ENCODE results near the gene PAFAH1B1.
"Not testable (repeated sequence)": the region's sequence is repeated elsewhere in the genome, so short reads cannot be mapped to it uniquely, and the experiment has no call there.

Gene PAFAH1B1

DNA sequence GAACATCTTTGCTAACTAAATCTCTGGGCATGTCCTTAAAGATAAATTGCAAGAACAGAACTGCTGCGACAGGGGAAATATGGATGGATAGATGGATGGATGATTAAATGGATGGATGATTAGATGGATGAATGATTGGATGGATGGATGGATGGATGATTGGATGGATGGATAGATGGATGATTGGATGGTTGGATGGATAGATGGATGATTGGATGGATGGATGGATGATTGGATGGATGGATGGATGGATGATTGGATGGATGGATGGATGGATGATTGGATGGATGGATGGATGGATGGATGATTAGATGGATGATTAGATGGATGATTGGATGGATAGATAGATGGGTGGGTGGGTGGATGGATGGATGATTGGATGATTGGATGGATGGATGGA lies 85.8 kb downstream of the PAFAH1B1 start:
- not testable (repeated sequence) for DNase-seq; H3K4me2 ChIP-seq (ENCODE audit: low read length, poor library complexity, severe bottlenecking); H2BK5ac ChIP-seq (ENCODE audit: low read depth, low read length, poor library complexity, severe bottlenecking); H3K27me3 ChIP-seq (ENCODE audit: control insufficient read depth in 1 of 2, insufficient read depth in 1 of 2, low read length in 2 of 2); H3K14ac ChIP-seq (ENCODE audit: low read length in 2 of 2); H2AFZ ChIP-seq (ENCODE audit: low read depth, low read length); H2AK5ac ChIP-seq (ENCODE audit: low read length, severe bottlenecking); H2BK120ac ChIP-seq (ENCODE audit: low read depth, low read length); H3K18ac ChIP-seq (ENCODE audit: low read depth in 1 of 2, low read length in 2 of 2); H3K9ac ChIP-seq (ENCODE audit: low read length); H3K9me3 ChIP-seq (ENCODE audit: control insufficient read depth, low read length); H3K4me3 ChIP-seq (ENCODE audit: insufficient read depth in 1 of 2, low read depth in 1 of 2, low read length in 2 of 2); H3K4ac ChIP-seq (ENCODE audit: low read depth in 1 of 2, low read length in 2 of 2); H2BK15ac ChIP-seq (ENCODE audit: low read depth, poor library complexity, severe bottlenecking); H3K23ac ChIP-seq (ENCODE audit: low read length in 2 of 2); H2BK12ac ChIP-seq (ENCODE audit: low read length in 2 of 2); H3K4me1 ChIP-seq (ENCODE audit: control insufficient read depth, insufficient read depth, low read depth, low read length); H4K91ac ChIP-seq (ENCODE audit: low read length); H4K8ac ChIP-seq (ENCODE audit: low read length); H3K27ac ChIP-seq (ENCODE audit: low read length, poor library complexity, severe bottlenecking)
- H3K36me3 ChIP-seq (ENCODE audit: control insufficient read depth in 1 of 2, insufficient read depth in 2 of 2, low read depth in 1 of 2, low read length in 2 of 2) = peaks cover 37 to 89% of the 10 kb centered on the region in 2 experiments
- peaks cover 20% of the 10 kb centered on the region for H3K79me1 ChIP-seq (replicated peaks; ENCODE audit: low read length, poor library complexity, severe bottlenecking)
- 98% methylated on average over 1 of the region's 1 CpG for WGBS

DNA sequence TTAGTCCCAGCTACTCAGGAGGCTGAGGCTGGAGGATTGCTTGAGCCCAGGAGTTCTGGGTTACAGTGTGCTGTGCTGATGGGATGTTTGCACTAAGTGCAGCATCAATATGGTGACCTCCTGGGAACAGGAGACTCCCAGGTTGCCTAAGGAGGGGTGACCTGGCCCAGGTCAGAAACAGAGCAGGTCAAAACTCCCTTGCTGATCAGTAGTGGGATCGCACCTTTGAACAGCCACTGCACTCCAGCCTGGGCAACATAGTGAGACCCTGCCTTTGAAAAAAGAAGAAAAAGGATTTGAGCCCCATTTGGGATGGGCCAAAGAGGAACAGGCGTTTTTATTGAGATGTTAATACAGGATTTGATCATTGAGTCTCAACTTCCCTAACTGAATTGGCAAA lies 87.5 kb downstream of the PAFAH1B1 start:
- H3K4me2 ChIP-seq (ENCODE audit: low read length, poor library complexity, severe bottlenecking) = no peak overlapping the region
- H2AFZ ChIP-seq (ENCODE audit: low read depth, low read length) = no peak overlapping the region
- H3K27ac ChIP-seq (ENCODE audit: low read length, poor library complexity, severe bottlenecking) = no peak overlapping the region
- peaks cover 3% of the 10 kb centered on the region for H3K4me1 ChIP-seq (ENCODE audit: control insufficient read depth, insufficient read depth, low read depth, low read length)
- no peak overlapping the region for H3K18ac ChIP-seq (ENCODE audit: low read depth in 1 of 2, low read length in 2 of 2)
- no peak overlapping the region for H3K14ac ChIP-seq (ENCODE audit: low read length in 2 of 2)
- peaks cover 40 to 84% of the 10 kb centered on the region in 2 experiments for H3K36me3 ChIP-seq (ENCODE audit: control insufficient read depth in 1 of 2, insufficient read depth in 2 of 2, low read depth in 1 of 2, low read length in 2 of 2)
- H2AK5ac ChIP-seq (ENCODE audit: low read length, severe bottlenecking) = no peak overlapping the region
- H3K79me1 ChIP-seq (replicated peaks; ENCODE audit: low read length, poor library complexity, severe bottlenecking) = peaks cover 28% of the 10 kb centered on the region
- DNase-seq = no peak
- no peaks in the 10 kb centered on the region for H3K27me3 ChIP-seq (ENCODE audit: control insufficient read depth in 1 of 2, insufficient read depth in 1 of 2, low read length in 2 of 2)
- no peak overlapping the region for H2BK120ac ChIP-seq (ENCODE audit: low read depth, low read length)
- no peak overlapping the region for H2BK5ac ChIP-seq (ENCODE audit: low read depth, low read length, poor library complexity, severe bottlenecking)
- no peak overlapping the region for H3K9ac ChIP-seq (ENCODE audit: low read length)
- no peak overlapping the region for H3K23ac ChIP-seq (ENCODE audit: low read length in 2 of 2)
- H2BK12ac ChIP-seq (ENCODE audit: low read length in 2 of 2) = no peak overlapping the region
- no peak overlapping the region for H3K4ac ChIP-seq (ENCODE audit: low read depth in 1 of 2, low read length in 2 of 2)
- WGBS = 98% methylated on average over 2 of the region's 2 CpGs
- H3K4me3 ChIP-seq (ENCODE audit: insufficient read depth in 1 of 2, low read depth in 1 of 2, low read length in 2 of 2) = no peak overlapping the region
- H3K9me3 ChIP-seq (ENCODE audit: control insufficient read depth, low read length) = no peaks in the 10 kb centered on the region
- H2BK15ac ChIP-seq (ENCODE audit: low read depth, poor library complexity, severe bottlenecking) = no peak overlapping the region
- H4K91ac ChIP-seq (ENCODE audit: low read length) = no peak overlapping the region
- H4K8ac ChIP-seq (ENCODE audit: low read length) = no peak overlapping the region

- Histone ChIP-seq H2AK5ac (ENCODE audit: low read length, severe bottlenecking) (no peak overlapping the region), H4K91ac (ENCODE audit: low read length) (no peak overlapping the region)
Measured at GRCh38 chr17:2681650-2682049, 88.2 kb downstream of the PAFAH1B1 start.

DNA sequence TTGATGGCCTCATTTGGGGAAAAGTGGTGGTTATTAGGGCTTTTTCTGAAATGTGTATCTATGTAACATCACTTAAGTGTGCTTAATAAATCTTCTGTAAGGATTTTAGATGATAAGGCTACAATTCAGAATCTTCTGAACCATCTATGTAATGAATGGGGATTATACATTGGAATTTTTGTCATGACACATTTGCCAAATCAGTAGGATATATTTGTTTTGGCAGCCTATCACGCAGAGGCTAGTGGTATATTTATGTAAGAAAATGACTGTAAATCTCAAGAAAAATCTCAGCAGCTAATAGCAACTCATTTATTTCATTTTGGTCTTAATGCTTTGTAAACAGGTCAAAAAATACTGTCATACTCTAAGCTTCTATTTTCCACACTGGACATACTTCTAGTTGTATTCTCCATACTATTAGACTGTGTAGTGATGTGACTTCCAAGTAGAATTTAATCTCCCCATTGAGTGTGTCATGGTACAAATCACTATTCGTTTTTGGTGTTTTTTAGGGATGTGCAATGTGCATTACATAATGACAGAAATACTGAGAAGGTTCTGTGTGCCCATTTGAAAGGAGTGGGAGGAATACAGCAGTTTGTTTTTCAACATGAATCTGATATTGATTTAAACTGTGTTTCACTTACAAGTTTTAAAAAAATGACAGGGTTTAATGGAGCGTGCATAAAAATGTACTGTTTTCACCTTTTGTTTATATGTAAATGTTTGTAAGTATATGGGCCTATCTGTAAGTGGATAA lies 88.9 kb downstream of the PAFAH1B1 start:
- Histone ChIP-seq H2BK5ac (ENCODE audit: low read depth, low read length, poor library complexity, severe bottlenecking) (no peak overlapping the region), H2BK12ac (ENCODE audit: low read length in 2 of 2) (no peak overlapping the region), H3K27me3 (ENCODE audit: control insufficient read depth in 1 of 2, insufficient read depth in 1 of 2, low read length in 2 of 2) (no peaks in the 10 kb centered on the region), H3K4ac (ENCODE audit: low read depth in 1 of 2, low read length in 2 of 2) (no peak overlapping the region), H3K9ac (ENCODE audit: low read length) (no peak overlapping the region), H3K36me3 (ENCODE audit: control insufficient read depth in 1 of 2, insufficient read depth in 2 of 2, low read depth in 1 of 2, low read length in 2 of 2) (peaks cover 37 to 72% of the 10 kb centered on the region in 2 experiments), H3K4me1 (ENCODE audit: control insufficient read depth, insufficient read depth, low read depth, low read length) (peaks cover 7% of the 10 kb centered on the region), H2BK120ac (ENCODE audit: low read depth, low read length) (no peak overlapping the region), H2BK15ac (ENCODE audit: low read depth, poor library complexity, severe bottlenecking) (no peak overlapping the region), H3K27ac (ENCODE audit: low read length, poor library complexity, severe bottlenecking) (no peak overlapping the region), H3K4me2 (ENCODE audit: low read length, poor library complexity, severe bottlenecking) (no peak overlapping the region), H4K8ac (ENCODE audit: low read length) (no peak overlapping the region), H3K18ac (ENCODE audit: low read depth in 1 of 2, low read length in 2 of 2) (no peak overlapping the region), H3K79me1 (replicated peaks; ENCODE audit: low read length, poor library complexity, severe bottlenecking) (peaks cover 28% of the 10 kb centered on the region), H3K14ac (ENCODE audit: low read length in 2 of 2) (no peak overlapping the region), H3K4me3 (ENCODE audit: insufficient read depth in 1 of 2, low read depth in 1 of 2, low read length in 2 of 2) (no peak overlapping the region), H2AFZ (ENCODE audit: low read depth, low read length) (no peak overlapping the region), H3K23ac (ENCODE audit: low read length in 2 of 2) (no peak overlapping the region), H3K9me3 (ENCODE audit: control insufficient read depth, low read length) (no peaks in the 10 kb centered on the region), H4K91ac (ENCODE audit: low read length) (no peak overlapping the region), H2AK5ac (ENCODE audit: low read length, severe bottlenecking) (no peak overlapping the region)
- no peak for DNase-seq
- WGBS = 90% methylated on average over 2 of the region's 3 CpGs

More at GRCh38 chr17:2681650-2682049, 88.2 kb downstream of the PAFAH1B1 start:
- Histone ChIP-seq H3K36me3 (ENCODE audit: control insufficient read depth in 1 of 2, insufficient read depth in 2 of 2, low read depth in 1 of 2, low read length in 2 of 2) (peaks cover 37 to 77% of the 10 kb centered on the region in 2 experiments), H2BK15ac (ENCODE audit: low read depth, poor library complexity, severe bottlenecking) (no peak overlapping the region), H2BK5ac (ENCODE audit: low read depth, low read length, poor library complexity, severe bottlenecking) (no peak overlapping the region), H2AFZ (ENCODE audit: low read depth, low read length) (no peak overlapping the region), H3K4me1 (ENCODE audit: control insufficient read depth, insufficient read depth, low read depth, low read length) (peaks cover 3% of the 10 kb centered on the region), H2BK12ac (ENCODE audit: low read length in 2 of 2) (no peak overlapping the region), H3K4me3 (ENCODE audit: insufficient read depth in 1 of 2, low read depth in 1 of 2, low read length in 2 of 2) (no peak overlapping the region), H3K79me1 (replicated peaks; ENCODE audit: low read length, poor library complexity, severe bottlenecking) (peaks cover 28% of the 10 kb centered on the region), H3K9ac (ENCODE audit: low read length) (no peak overlapping the region), H3K9me3 (ENCODE audit: control insufficient read depth, low read length) (no peaks in the 10 kb centered on the region), H3K23ac (ENCODE audit: low read length in 2 of 2) (no peak overlapping the region), H3K4ac (ENCODE audit: low read depth in 1 of 2, low read length in 2 of 2) (no peak overlapping the region), H3K14ac (ENCODE audit: low read length in 2 of 2) (no peak overlapping the region), H3K27ac (ENCODE audit: low read length, poor library complexity, severe bottlenecking) (no peak overlapping the region), H2BK120ac (ENCODE audit: low read depth, low read length) (no peak overlapping the region), H3K27me3 (ENCODE audit: control insufficient read depth in 1 of 2, insufficient read depth in 1 of 2, low read length in 2 of 2) (no peaks in the 10 kb centered on the region), H3K18ac (ENCODE audit: low read depth in 1 of 2, low read length in 2 of 2) (no peak overlapping the region), H4K8ac (ENCODE audit: low read length) (no peak overlapping the region), H3K4me2 (ENCODE audit: low read length, poor library complexity, severe bottlenecking) (no peak overlapping the region)
- DNase-seq = no peak
- WGBS = 99% methylated on average over 7 of the region's 7 CpGs

Data from mesenchymal stem cell (in vitro differentiated cells and primary cell).